GM23338 (cell line): ENCODE data around the gene GPR89B. TPM values are rescaled to one million over a fixed set of nuclear protein-coding genes. Genes with fewer than 3 reads are reported as not detected.
A peak's percentile ranks its signal among the peaks of the same experiment; 100 is the strongest.
"Not testable (repeated sequence)": the region's sequence is repeated elsewhere in the genome, so short reads cannot be mapped to it uniquely, and the experiment has no call there.

Experiments
- ATAC-seq: fragments of 200-7000 bp; cut with Tn5 transposase; 3 replicates; pipeline ENCODE4 v1.9.1; 2020
- DNase-seq: peaks from one replicate; pipeline ENCODE4 v3.0.0-alpha.2; 2015; ENCODE audit warnings: low spot score
- H2AFZ ChIP-seq: fragments of 200-600 bp; sonication (generic); 2 replicates; pipeline ENCODE4 v1.8.0; 2016; ENCODE audit warnings: antibody characterized with exemption, mild to moderate bottlenecking, moderate library complexity
- H3F3A ChIP-seq: fragments of 200-600 bp; sonication (generic); replicated peaks from 2 replicates; pipeline ENCODE4 v1.8.0; 2017; ENCODE audit warnings: antibody characterized with exemption, mixed run types, low read depth
- H3K27ac ChIP-seq: fragments of 200-600 bp; sonication (generic); 2 replicates; pipeline ENCODE4 v1.6.1; 2016; ENCODE audit warnings: low read depth
- H3K27me3 ChIP-seq: fragments of 200-600 bp; sonication (generic); 2 replicates; pipeline ENCODE4 v1.8.0; 2016; ENCODE audit warnings: mild to moderate bottlenecking, mixed run types, moderate library complexity; ENCODE audit not compliant: insufficient read depth
- H3K36me3 ChIP-seq: fragments of 200-600 bp; sonication (generic); 2 replicates; pipeline ENCODE4 v1.8.0; 2016; ENCODE audit warnings: mild to moderate bottlenecking; ENCODE audit not compliant: insufficient read depth
- H3K4me1 ChIP-seq: fragments of 200-600 bp; sonication (generic); 2 replicates; pipeline ENCODE4 v1.8.0; 2016; ENCODE audit warnings: mild to moderate bottlenecking, moderate library complexity; ENCODE audit not compliant: insufficient read depth
- H3K4me2 ChIP-seq: fragments of 200-600 bp; sonication (generic); 2 replicates; pipeline ENCODE4 v1.7.1; 2017; ENCODE audit warnings: mixed run types
- H3K4me3 ChIP-seq: fragments of 200-600 bp; sonication (generic); 2 replicates; pipeline ENCODE4 v1.6.1; 2016; ENCODE audit warnings: mixed run types
- H3K79me2 ChIP-seq: fragments of 200-600 bp; sonication (generic); replicated peaks from 2 replicates; pipeline ENCODE4 v1.8.0; 2017; ENCODE audit warnings: mild to moderate bottlenecking; ENCODE audit not compliant: insufficient read depth
- H3K9me2 ChIP-seq: fragments of 200-600 bp; sonication (generic); 2 replicates; pipeline ENCODE4 v1.8.0; 2017; ENCODE audit not compliant: insufficient read depth
- H4K20me1 ChIP-seq: fragments of 200-600 bp; sonication (generic); replicated peaks from 2 replicates; pipeline ENCODE4 v1.8.0; 2017; ENCODE audit warnings: mild to moderate bottlenecking; ENCODE audit not compliant: insufficient read depth
- H3K27ac Mint-ChIP-seq: 2 replicates; pipeline ENCODE4 v1.8.0; 2020; ENCODE audit warnings: inconsistent platforms, mild to moderate bottlenecking, moderate library complexity, mixed read lengths
- H3K27me3 Mint-ChIP-seq: 3 replicates; pipeline ENCODE4 v1.8.0; 2022; ENCODE audit warnings: low read depth, mild to moderate bottlenecking, moderate library complexity, mixed read lengths, inconsistent platforms; ENCODE audit not compliant: insufficient read depth, poor library complexity
- H3K36me3 Mint-ChIP-seq: 3 replicates; pipeline ENCODE4 v1.8.0; 2021; ENCODE audit warnings: low read depth, mild to moderate bottlenecking, inconsistent platforms, moderate library complexity, mixed read lengths
- H3K4me1 Mint-ChIP-seq: 3 replicates; pipeline ENCODE4 v1.8.0; 2020; ENCODE audit warnings: mild to moderate bottlenecking, inconsistent platforms, mixed read lengths
- H3K4me3 Mint-ChIP-seq: 3 replicates; pipeline ENCODE4 v1.8.0; 2021; ENCODE audit warnings: moderate library complexity, mild to moderate bottlenecking, inconsistent platforms, mixed read lengths
- H3K9me3 Mint-ChIP-seq: 3 replicates; pipeline ENCODE4 v1.8.0; 2020; ENCODE audit warnings: moderate library complexity, mild to moderate bottlenecking, inconsistent platforms, mixed read lengths
- EZH2 ChIP-seq: fragments of 200-600 bp; sonication (generic); IDR thresholded peaks from one replicate; pipeline ENCODE4 v1.8.0; 2017; ENCODE audit warnings: antibody characterized with exemption, mild to moderate bottlenecking, low read depth; ENCODE audit not compliant: unreplicated experiment
- polyA plus RNA-seq: library from polyadenylated mRNA; unstranded; fragments of >200 nt; fragmentation: Nextera tagmentation; extraction: Ambion mirVana; gene quantifications from 2 replicates; pipeline ENCODE4 v1.2.1, GENCODE V29; 2016
- total RNA-seq: library from RNA; depleted of rRNA; stranded (reverse); fragments of >200 nt; shearing (Covaris generic); gene quantifications from 2 replicates; pipeline ENCODE4 v1.2.3, GENCODE V29; 2014

Gene GPR89B
- total and polyA plus RNA-seq, 2 experiments from 2014 or later: 25.7 to 27.7 TPM

DNA sequence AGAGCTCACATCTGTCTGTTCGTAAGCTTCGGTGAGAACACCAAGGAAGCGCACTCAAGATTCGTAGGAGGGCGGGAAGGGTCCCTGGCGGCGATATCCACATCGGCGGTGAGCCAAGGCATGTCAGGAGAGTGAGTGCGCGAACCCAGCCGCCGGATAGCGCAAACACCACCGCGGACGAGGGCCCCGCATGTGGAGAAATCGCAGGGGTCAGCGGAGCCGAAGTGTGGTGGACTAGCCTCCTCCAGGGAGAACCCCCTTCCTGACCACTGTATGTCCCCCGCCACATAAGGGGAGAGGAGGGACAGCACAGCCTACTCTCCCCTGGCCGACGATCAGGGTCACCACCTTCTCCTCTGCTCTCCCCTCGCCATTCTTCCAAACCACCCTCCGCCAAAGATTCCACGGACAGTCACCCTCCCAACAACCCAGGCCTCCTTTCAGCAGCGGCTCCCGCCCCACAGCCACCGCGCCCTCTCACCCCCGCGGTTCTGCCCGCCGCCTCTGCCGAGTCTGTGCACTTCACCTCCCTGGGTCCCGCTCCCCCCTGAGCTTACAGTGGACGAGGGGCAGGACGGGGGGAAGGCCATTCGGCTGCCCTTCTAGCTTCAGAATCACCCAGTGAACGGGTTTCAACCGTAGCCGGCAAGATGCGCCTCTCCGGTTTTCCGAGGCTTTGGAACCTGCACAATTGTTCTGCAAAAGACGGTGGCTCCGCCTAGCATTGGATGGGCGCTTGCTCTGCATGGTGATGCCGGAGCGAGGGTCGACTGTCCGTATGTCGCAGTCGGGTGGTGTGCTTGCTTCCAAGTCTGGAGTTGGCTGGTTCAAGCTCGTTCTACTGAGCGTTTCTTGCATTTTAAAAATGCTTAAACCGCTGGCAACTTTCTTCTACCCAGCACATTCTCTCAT is 86.3 kb downstream of the GPR89B start:
- H3K36me3 ChIP-seq, H3K36me3 Mint-ChIP-seq, H3K27ac Mint-ChIP-seq, H4K20me1 ChIP-seq, H3F3A ChIP-seq, H3K27ac ChIP-seq, H2AFZ ChIP-seq, H3K9me2 ChIP-seq, H3K9me3 Mint-ChIP-seq, H3K79me2 ChIP-seq: not testable (repeated sequence)
- peaks cover 24% of the 10 kb centered on the region for H3K27me3 Mint-ChIP-seq
- Histone ChIP-seq H3K27me3 (peaks cover 70% of the 10 kb centered on the region), H3K4me3 (peak overlapping the region; percentile 73), H3K4me1 (peaks cover 12% of the 10 kb centered on the region), H3K4me2 (peak overlapping the region; percentile 80)
- TF ChIP-seq EZH2: peak; percentile 49
- peaks cover 29% of the 10 kb centered on the region for H3K4me1 Mint-ChIP-seq
- DNase-seq (peak; percentile 20), ATAC-seq (peak; percentile 64)
- H3K4me3 Mint-ChIP-seq: peak overlapping the region; percentile 82

DNA sequence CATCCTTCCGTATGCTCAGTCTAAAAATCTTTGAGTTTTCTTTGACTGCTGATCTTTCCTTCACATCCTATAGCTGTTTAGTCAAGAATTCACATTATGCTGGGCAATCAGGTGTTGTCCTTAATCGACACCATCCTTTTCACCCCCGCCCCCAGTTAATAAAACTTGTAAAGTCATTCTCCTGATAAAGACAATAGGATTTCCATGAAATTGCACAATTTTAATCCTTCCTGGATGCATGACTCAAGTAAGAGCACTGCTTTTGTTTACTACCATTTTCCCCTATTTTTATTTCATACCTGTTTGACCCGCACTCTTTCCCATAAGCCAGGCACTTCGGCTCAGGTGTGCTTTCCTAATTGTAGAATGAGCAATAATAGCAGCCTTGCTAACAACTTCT is 96.7 kb downstream of the GPR89B start:
- not testable (repeated sequence) for H2AFZ ChIP-seq, H3K27me3 Mint-ChIP-seq, ATAC-seq, DNase-seq, H3K36me3 Mint-ChIP-seq, H3K27ac ChIP-seq, H4K20me1 ChIP-seq, H3K4me3 ChIP-seq, H3K9me2 ChIP-seq, H3K79me2 ChIP-seq, H3K4me3 Mint-ChIP-seq, H3K27me3 ChIP-seq, H3K4me2 ChIP-seq, H3K27ac Mint-ChIP-seq, H3K9me3 Mint-ChIP-seq, H3K36me3 ChIP-seq, H3F3A ChIP-seq, H3K4me1 ChIP-seq, H3K4me1 Mint-ChIP-seq

DNA sequence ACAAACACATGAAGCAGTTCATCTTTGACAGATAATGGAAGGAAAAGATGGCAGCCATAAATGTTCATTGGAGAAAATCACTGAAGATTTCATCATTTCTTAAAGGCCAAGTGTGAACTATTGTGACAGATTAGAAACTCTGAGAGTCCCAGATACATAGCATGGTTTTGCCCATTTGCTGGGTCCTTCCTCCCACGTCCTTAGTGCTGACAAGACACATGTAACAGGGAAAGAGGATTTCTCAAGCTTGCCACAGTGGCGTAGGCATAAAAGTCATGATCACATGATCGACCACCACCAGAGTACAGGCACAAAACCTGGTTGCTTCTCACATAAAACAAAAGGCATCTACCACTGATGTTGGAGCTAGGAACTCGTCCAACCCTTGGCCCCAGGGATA is 98.8 kb downstream of the GPR89B start:
- not testable (repeated sequence) for H3K4me3 ChIP-seq, DNase-seq, H3K4me1 ChIP-seq, H3K4me2 ChIP-seq, H3K4me3 Mint-ChIP-seq, H3F3A ChIP-seq, H3K4me1 Mint-ChIP-seq, H3K9me3 Mint-ChIP-seq, H3K36me3 ChIP-seq, H3K27ac Mint-ChIP-seq, H4K20me1 ChIP-seq, H3K27me3 ChIP-seq, H3K79me2 ChIP-seq, H3K27me3 Mint-ChIP-seq, H3K9me2 ChIP-seq, H2AFZ ChIP-seq, ATAC-seq, H3K27ac ChIP-seq, H3K36me3 Mint-ChIP-seq

DNA sequence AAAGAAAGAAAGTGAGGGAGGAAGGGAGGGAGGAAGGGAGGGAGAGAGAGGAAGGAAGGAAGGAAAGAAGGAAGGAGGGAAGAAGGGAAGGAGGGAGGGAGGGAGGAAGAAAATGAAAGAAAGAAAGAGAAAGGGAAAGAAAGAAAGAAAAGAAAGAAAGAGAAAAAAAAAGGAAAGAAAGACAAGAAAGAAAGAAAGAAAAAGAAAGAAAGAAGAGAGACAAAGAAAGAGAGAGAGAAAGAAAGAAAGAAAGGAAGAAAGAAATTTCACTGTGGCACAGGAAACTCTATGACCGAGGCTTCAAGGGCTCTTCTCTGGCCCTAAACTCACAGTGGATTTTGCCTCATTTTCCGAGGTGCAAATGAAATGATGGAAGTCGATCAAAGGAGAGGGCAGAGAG is 104.0 kb downstream of the GPR89B start:
- not testable (repeated sequence) for H3K27ac ChIP-seq, H3K4me1 ChIP-seq, H4K20me1 ChIP-seq, H2AFZ ChIP-seq, H3K9me3 Mint-ChIP-seq, ATAC-seq, H3K79me2 ChIP-seq, H3K4me1 Mint-ChIP-seq, H3K27ac Mint-ChIP-seq, H3K9me2 ChIP-seq, DNase-seq, H3K36me3 ChIP-seq, H3K27me3 Mint-ChIP-seq, H3K36me3 Mint-ChIP-seq, H3F3A ChIP-seq
- peak overlapping the region; percentile 42 for H3K4me3 ChIP-seq
- peak overlapping the region; percentile 67; the same call in 1 of the 2 replicates for H3K4me2 ChIP-seq
- peaks cover 11% of the 10 kb centered on the region for H3K27me3 ChIP-seq
- H3K4me3 Mint-ChIP-seq: peak overlapping the region; percentile 72

DNA sequence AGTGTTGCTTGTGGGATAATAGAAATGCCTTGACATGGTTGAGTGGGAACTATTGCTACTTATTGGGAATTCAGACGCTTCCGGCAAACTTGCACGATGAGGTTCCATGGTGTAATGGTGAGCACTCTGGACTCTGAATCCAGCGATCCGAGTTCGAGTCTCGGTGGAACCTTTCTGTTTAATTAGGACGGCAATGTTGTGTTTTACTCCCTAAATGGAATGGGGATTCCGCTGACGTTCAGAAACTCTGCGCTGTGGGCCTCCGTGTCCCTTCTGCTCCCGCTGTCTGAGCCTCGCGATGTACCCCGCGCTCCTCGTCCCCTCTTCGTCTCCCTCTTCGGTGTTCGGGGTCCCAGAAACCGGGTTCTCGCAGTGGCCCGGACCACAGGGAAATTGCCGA is 104.5 kb downstream of the GPR89B start:
- not testable (repeated sequence) for H3K27ac Mint-ChIP-seq, H3K27me3 Mint-ChIP-seq, H3K9me2 ChIP-seq, H3K36me3 Mint-ChIP-seq, DNase-seq, H4K20me1 ChIP-seq, H3F3A ChIP-seq, H2AFZ ChIP-seq, H3K36me3 ChIP-seq, H3K4me1 ChIP-seq, H3K27ac ChIP-seq, H3K4me1 Mint-ChIP-seq, H3K9me3 Mint-ChIP-seq, H3K79me2 ChIP-seq
- peak overlapping the region; percentile 42 for H3K4me3 ChIP-seq
- peaks cover 11% of the 10 kb centered on the region for H3K27me3 ChIP-seq
- ATAC-seq: peak; percentile 82
- peak overlapping the region; percentile 72; the same call in 2 of the 3 replicates for H3K4me3 Mint-ChIP-seq
- H3K4me2 ChIP-seq: peak overlapping the region; percentile 67; the same call in 1 of the 2 replicates

DNA sequence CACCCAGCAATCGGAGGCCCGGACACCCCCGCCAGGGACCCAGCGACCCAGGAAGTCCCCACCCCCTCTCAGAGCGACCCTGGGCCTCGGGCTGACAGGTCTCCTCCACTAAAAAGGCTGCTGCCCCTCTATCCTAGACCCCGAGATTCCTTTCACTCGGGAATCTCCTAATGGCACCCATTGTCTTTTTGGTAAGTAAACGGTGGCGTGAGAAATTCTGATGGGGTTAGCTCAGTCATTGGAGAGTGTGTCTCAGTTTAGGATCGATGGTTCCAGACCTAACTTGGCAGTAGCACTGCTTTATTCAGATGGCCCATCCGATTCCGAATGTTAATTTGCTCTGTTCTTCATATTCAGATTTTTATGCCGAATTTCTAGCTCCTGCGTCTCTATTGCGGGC is 104.9 kb downstream of the GPR89B start:
- peak; percentile 24; the same call in 2 of the 3 replicates for ATAC-seq
- peak overlapping the region; percentile 65 for H3K4me3 ChIP-seq
- not testable (repeated sequence) for H2AFZ ChIP-seq, H3K36me3 ChIP-seq, DNase-seq, H3K4me1 ChIP-seq, H3K36me3 Mint-ChIP-seq, H3K27ac ChIP-seq, H4K20me1 ChIP-seq, H3F3A ChIP-seq, H3K27me3 Mint-ChIP-seq, H3K79me2 ChIP-seq, H3K9me3 Mint-ChIP-seq, H3K9me2 ChIP-seq, H3K4me1 Mint-ChIP-seq, H3K27ac Mint-ChIP-seq
- H3K4me2 ChIP-seq: peak overlapping the region; percentile 74
- H3K27me3 ChIP-seq: peaks cover 11% of the 10 kb centered on the region
- peak overlapping the region; percentile 83 for H3K4me3 Mint-ChIP-seq
